Ovary (tissue), 9 donors: ENCODE data around the gene PEAK1. TPM values are rescaled to one million over a fixed set of nuclear protein-coding genes. Genes with fewer than 3 reads are reported as not detected.
"Not testable (repeated sequence)": the region's sequence is repeated elsewhere in the genome, so short reads cannot be mapped to it uniquely, and the experiment has no call there.

Experiments used
- DNase-seq, 5 donors: peaks; one replicate each; pipeline ENCODE4 v3.0.0-alpha.2; 2019 to 2020
- H3K27ac ChIP-seq, 2 donors: fragments of 200-600 bp; one replicate each; pipeline versions ENCODE4 v1.5.1 to v1.8.0; 2019 to 2022
- H3K27me3 ChIP-seq: fragments of 200-600 bp; one replicate; pipeline ENCODE4 v1.8.0; 2022
- H3K36me3 ChIP-seq: fragments of 200-600 bp; sonication (generic); one replicate; pipeline ENCODE4 v1.5.1; 2019
- H3K4me1 ChIP-seq: one replicate; pipeline ENCODE4 v1.8.1; 2013; ENCODE audit warnings: mild to moderate bottlenecking, moderate library complexity; ENCODE audit not compliant: insufficient read depth
- H3K4me3 ChIP-seq: fragments of 200-600 bp; sonication (generic); one replicate; pipeline ENCODE4 v1.5.1; 2017
- H3K9me3 ChIP-seq, 2 donors: fragments of 200-600 bp in 1 of 2; sonication (generic) in 1 of 2; one replicate each; pipeline versions ENCODE4 v1.5.1 to v1.8.1; 2013 to 2019; ENCODE audit warnings: mild to moderate bottlenecking in 1 of 2, moderate library complexity in 1 of 2
- CTCF ChIP-seq, 3 donors: fragments of 450-650 bp in 2 of 3; fragments of 200-600 bp in 1 of 3; IDR thresholded peaks; one replicate each; pipeline versions ENCODE4 v1.5.1 to v1.8.0; 2016 to 2022; ENCODE audit warnings: antibody characterized with exemption in 3 of 3, mild to moderate bottlenecking in 1 of 3
- EP300 ChIP-seq: sonication (generic); formaldehyde crosslinking; IDR thresholded peaks from one replicate; pipeline ENCODE4 v1.6.1; 2017; ENCODE audit warnings: antibody characterized with exemption
- POLR2A ChIP-seq: fragments of 450-650 bp; IDR thresholded peaks from one replicate; pipeline ENCODE4 v1.6.1; 2017; ENCODE audit warnings: antibody characterized with exemption, mild to moderate bottlenecking, moderate library complexity
- WGBS, 3 donors: extraction: QIAGEN DNeasy Blood & Tissue Kit in 1 of 3; methylation state at CpG; one replicate each; pipeline versions ENCODE4 v1.1.5 to v1.1.7; 2013 to 2017; 5-methylcytosine and 5-hydroxymethylcytosine counted together
- intact Hi-C, 4 donors: fragments of 100-400 bp; cut with DNase I; formaldehyde crosslinking; loops; one replicate each; pipeline versions ENCODE4 v1.11.0 to v1.15.1; 2022 to 2023
- polyA plus RNA-seq, 2 donors: library from polyadenylated mRNA; stranded (reverse); fragments of 200-250 nt in 1 of 2; fragments of 350-450 nt in 1 of 2; fragmentation: Illumina TruSeq in 1 of 2; extraction: RNeasy Lipid Tissue Mini Kit (QIAGEN cat#74804) in 1 of 2; gene quantifications; one replicate each; pipeline ENCODE4 v1.2.3, GENCODE V29; 2013 to 2014
- total RNA-seq, 7 donors: library from RNA; depleted of rRNA in 2 of 7; stranded (reverse); fragments of >200 nt in 2 of 7; fragmentation: NEBNext Ultra II Directional in 3 of 7; extraction: Animal tissue kit (Norgen Biotek cat#: 25700) in 3 of 7; gene quantifications; one replicate each; pipeline versions ENCODE4 v1.1.0 to v1.2.4, GENCODE V29; 2016 to 2023
- donor health status: DM: no; HTN: no; CAD: no; lungs with moderate emphysema.
- donor health status: DM: no; HTN: no; CAD: no.
- donor health status: Bipolar disorder and iron deficiency.
- donor health status: DM: yes; HTN: yes; CAD: no.
- donor health status: DM: no; HTN: no; CAD: no.
- donor health status: DM: yes; HTN: yes; CAD: no.

PEAK1 gene
- total and polyA plus RNA-seq, 9 donors = 6.6 to 48.4 (median 41.4) TPM

- no peak overlapping the region for H3K27ac ChIP-seq
- intact Hi-C loops = no loop called here
- TF ChIP-seq CTCF (IDR thresholded peaks at IDR 0.05) = no peak
- no peak for TF ChIP-seq POLR2A
- TF ChIP-seq EP300 = no peak
- DNase-seq = no peak
- H3K27me3 ChIP-seq = no peaks in the 10 kb centered on the region
- peaks cover 2% of the 10 kb centered on the region for H3K4me1 ChIP-seq
- no peaks in the 10 kb centered on the region for H3K9me3 ChIP-seq
- no peak overlapping the region for H3K4me3 ChIP-seq
- WGBS, 3 donors = 92 to 94% (median 94%) methylated on average over 4 of the region's 4 CpGs
- H3K36me3 ChIP-seq = no peaks in the 10 kb centered on the region
Measured at GRCh38 chr15:77413699-77414349, 6.1 kb downstream of the PEAK1 start.

- Histone ChIP-seq H3K4me3 (no peak overlapping the region), H3K9me3 (no peaks in the 10 kb centered on the region), H3K27ac (no peak overlapping the region), H3K27me3 (no peaks in the 10 kb centered on the region), H3K4me1 (peaks cover 2% of the 10 kb centered on the region), H3K36me3 (no peaks in the 10 kb centered on the region)
- 32 to 38% (median 35%) methylated on average over 2 of the region's 2 CpGs for WGBS, 3 donors
- no peak for DNase-seq
- intact Hi-C loops = no loop called here
- TF ChIP-seq EP300 (no peak), POLR2A (no peak), CTCF (IDR thresholded peaks at IDR 0.05) (no peak)
Measured at GRCh38 chr15:77412972-77413698, 6.8 kb downstream of the PEAK1 start.

GRCh38 chr15:77411619-77411976 lies 8.3 kb downstream of the PEAK1 start:
- H3K27ac ChIP-seq = no peak overlapping the region
- DNase-seq = no peak
- intact Hi-C loops = no loop called here
- H3K36me3 ChIP-seq = no peaks in the 10 kb centered on the region
- 95 to 99% (median 98%) methylated on average over 3 of the region's 3 CpGs for WGBS, 3 donors
- TF ChIP-seq CTCF (IDR thresholded peaks at IDR 0.05) = no peak
- TF ChIP-seq POLR2A = no peak
- TF ChIP-seq EP300 = no peak
- no peak overlapping the region for H3K4me3 ChIP-seq
- H3K4me1 ChIP-seq = peaks cover 2% of the 10 kb centered on the region
- H3K27me3 ChIP-seq = no peaks in the 10 kb centered on the region
- no peaks in the 10 kb centered on the region for H3K9me3 ChIP-seq

GRCh38 chr15:77410701-77411618 lies 8.9 kb downstream of the PEAK1 start:
- no peak for DNase-seq
- H3K27ac ChIP-seq = no peak overlapping the region
- no peaks in the 10 kb centered on the region for H3K36me3 ChIP-seq
- intact Hi-C loops = no loop called here
- H3K27me3 ChIP-seq = no peaks in the 10 kb centered on the region
- TF ChIP-seq POLR2A (no peak), EP300 (no peak), CTCF (IDR thresholded peaks at IDR 0.05) (no peak)
- no peaks in the 10 kb centered on the region for H3K9me3 ChIP-seq
- no peak overlapping the region for H3K4me3 ChIP-seq
- WGBS, 3 donors = 87 to 89% (median 87%) methylated on average over 7 of the region's 7 CpGs
- H3K4me1 ChIP-seq = peaks cover 2% of the 10 kb centered on the region

GRCh38 chr15:77410157-77410500 lies 9.8 kb downstream of the PEAK1 start:
- H3K27ac ChIP-seq, H3K9me3 ChIP-seq, H3K27me3 ChIP-seq, intact Hi-C loops, H3K4me1 ChIP-seq, H3K36me3 ChIP-seq, DNase-seq, H3K4me3 ChIP-seq: not testable (repeated sequence)
- WGBS, 3 donors = 93 to 95% (median 94%) methylated on average over 7 of the region's 7 CpGs
